Parathyroid adenoma (tissue), 2 donors: ENCODE data around the gene MED13L.

Experiments used
- H2AFZ ChIP-seq: fragments of 300-600 bp; sonication (generic); one replicate; pipeline ENCODE4 v1.7.0; 2017; ENCODE audit warnings: antibody characterized with exemption, mild to moderate bottlenecking
- H3K27ac ChIP-seq: fragments of 300-600 bp; sonication (generic); one replicate; pipeline ENCODE4 v1.7.0; 2017
- H3K27me3 ChIP-seq: fragments of 300-600 bp; sonication (generic); one replicate; pipeline ENCODE4 v1.7.0; 2017; ENCODE audit warnings: low read length; ENCODE audit not compliant: control insufficient read depth, insufficient read depth
- H3K36me3 ChIP-seq: fragments of 300-600 bp; sonication (generic); one replicate; pipeline ENCODE4 v1.7.0; 2017; ENCODE audit warnings: low read length; ENCODE audit not compliant: control insufficient read depth, insufficient read depth
- H3K4me1 ChIP-seq: fragments of 300-600 bp; sonication (generic); one replicate; pipeline ENCODE4 v1.7.0; 2017; ENCODE audit warnings: control low read depth
- H3K4me2 ChIP-seq: fragments of 300-600 bp; sonication (generic); one replicate; pipeline ENCODE4 v1.7.0; 2017; ENCODE audit warnings: low read length
- H3K4me3 ChIP-seq: fragments of 300-600 bp; sonication (generic); one replicate; pipeline ENCODE4 v1.7.0; 2017; ENCODE audit warnings: low read depth, low read length
- H3K79me2 ChIP-seq: fragments of 300-600 bp; sonication (generic); one replicate; pipeline ENCODE4 v1.7.0; 2017; ENCODE audit warnings: control low read depth
- H3K9ac ChIP-seq: fragments of 300-600 bp; sonication (generic); one replicate; pipeline ENCODE4 v1.7.0; 2017; ENCODE audit warnings: mild to moderate bottlenecking
- H3K9me3 ChIP-seq: fragments of 300-600 bp; sonication (generic); one replicate; pipeline ENCODE4 v1.7.0; 2017; ENCODE audit warnings: low read length; ENCODE audit not compliant: control insufficient read depth
- TF ChIP-seq, protein P1 (sequence below): fragments of 300-600 bp; sonication (generic); IDR thresholded peaks from one replicate; pipeline ENCODE4 v1.7.0; 2017; ENCODE audit warnings: antibody characterized with exemption, mild to moderate bottlenecking
- donor health status: primary hyperparathyroidism.

The MED13L gene

GRCh38 chr12:116094475-116094874 lies 183.0 kb downstream of the MED13L start:
- no peaks in the 10 kb centered on the region for H3K27me3 ChIP-seq
- no peak overlapping the region for H2AFZ ChIP-seq
- H3K4me3 ChIP-seq = no peak overlapping the region
- H3K36me3 ChIP-seq = no peaks in the 10 kb centered on the region
- H3K27ac ChIP-seq = no peak overlapping the region
- H3K9me3 ChIP-seq = no peaks in the 10 kb centered on the region
- TF ChIP-seq, protein P1, sequence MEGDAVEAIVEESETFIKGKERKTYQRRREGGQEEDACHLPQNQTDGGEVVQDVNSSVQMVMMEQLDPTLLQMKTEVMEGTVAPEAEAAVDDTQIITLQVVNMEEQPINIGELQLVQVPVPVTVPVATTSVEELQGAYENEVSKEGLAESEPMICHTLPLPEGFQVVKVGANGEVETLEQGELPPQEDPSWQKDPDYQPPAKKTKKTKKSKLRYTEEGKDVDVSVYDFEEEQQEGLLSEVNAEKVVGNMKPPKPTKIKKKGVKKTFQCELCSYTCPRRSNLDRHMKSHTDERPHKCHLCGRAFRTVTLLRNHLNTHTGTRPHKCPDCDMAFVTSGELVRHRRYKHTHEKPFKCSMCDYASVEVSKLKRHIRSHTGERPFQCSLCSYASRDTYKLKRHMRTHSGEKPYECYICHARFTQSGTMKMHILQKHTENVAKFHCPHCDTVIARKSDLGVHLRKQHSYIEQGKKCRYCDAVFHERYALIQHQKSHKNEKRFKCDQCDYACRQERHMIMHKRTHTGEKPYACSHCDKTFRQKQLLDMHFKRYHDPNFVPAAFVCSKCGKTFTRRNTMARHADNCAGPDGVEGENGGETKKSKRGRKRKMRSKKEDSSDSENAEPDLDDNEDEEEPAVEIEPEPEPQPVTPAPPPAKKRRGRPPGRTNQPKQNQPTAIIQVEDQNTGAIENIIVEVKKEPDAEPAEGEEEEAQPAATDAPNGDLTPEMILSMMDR = no peak
- no peak overlapping the region for H3K4me2 ChIP-seq
- peaks cover 12% of the 10 kb centered on the region for H3K4me1 ChIP-seq
- peaks cover 12% of the 10 kb centered on the region for H3K79me2 ChIP-seq
- no peak overlapping the region for H3K9ac ChIP-seq

- H3K9ac ChIP-seq = no peak overlapping the region
- TF ChIP-seq, protein P1 = no peak
- no peaks in the 10 kb centered on the region for H3K9me3 ChIP-seq
- H3K79me2 ChIP-seq = peaks cover 15% of the 10 kb centered on the region
- H3K27ac ChIP-seq = no peak overlapping the region
- H2AFZ ChIP-seq = no peak overlapping the region
- H3K4me3 ChIP-seq = no peak overlapping the region
- H3K27me3 ChIP-seq = no peaks in the 10 kb centered on the region
- H3K4me1 ChIP-seq = peaks cover 8% of the 10 kb centered on the region
- H3K36me3 ChIP-seq = no peaks in the 10 kb centered on the region
- no peak overlapping the region for H3K4me2 ChIP-seq
Observed at GRCh38 chr12:116093915-116094314, 183.6 kb downstream of the MED13L start.

GRCh38 chr12:116092776-116093175 lies 184.7 kb downstream of the MED13L start:
- Histone ChIP-seq H3K27me3 (no peaks in the 10 kb centered on the region), H3K4me1 (peaks cover 6% of the 10 kb centered on the region), H2AFZ (no peak overlapping the region), H3K27ac (no peak overlapping the region), H3K9ac (no peak overlapping the region), H3K4me3 (no peak overlapping the region), H3K36me3 (no peaks in the 10 kb centered on the region), H3K4me2 (no peak overlapping the region), H3K79me2 (peaks cover 23% of the 10 kb centered on the region), H3K9me3 (no peaks in the 10 kb centered on the region)
- TF ChIP-seq, protein P1 = no peak

GRCh38 chr12:116092162-116092561 lies 185.3 kb downstream of the MED13L start:
- H3K4me1 ChIP-seq = peaks cover 6% of the 10 kb centered on the region
- no peaks in the 10 kb centered on the region for H3K27me3 ChIP-seq
- TF ChIP-seq, protein P1 = no peak
- peaks cover 26% of the 10 kb centered on the region for H3K79me2 ChIP-seq
- no peak overlapping the region for H3K27ac ChIP-seq
- no peak overlapping the region for H3K4me3 ChIP-seq
- no peak overlapping the region for H2AFZ ChIP-seq
- H3K4me2 ChIP-seq = no peak overlapping the region
- no peaks in the 10 kb centered on the region for H3K9me3 ChIP-seq
- H3K9ac ChIP-seq = no peak overlapping the region
- H3K36me3 ChIP-seq = no peaks in the 10 kb centered on the region

- Histone ChIP-seq H3K4me3 (no peak overlapping the region), H3K27me3 (no peaks in the 10 kb centered on the region), H3K4me2 (no peak overlapping the region), H3K4me1 (peaks cover 6% of the 10 kb centered on the region), H3K9me3 (no peaks in the 10 kb centered on the region), H3K36me3 (no peaks in the 10 kb centered on the region), H2AFZ (no peak overlapping the region), H3K79me2 (peaks cover 28% of the 10 kb centered on the region), H3K9ac (no peak overlapping the region), H3K27ac (no peak overlapping the region)
- TF ChIP-seq, protein P1 = no peak
Observed at GRCh38 chr12:116091579-116091978, 185.9 kb downstream of the MED13L start.
